Stimulated activated CD8-positive, alpha-beta memory T cell treated with anti-CD3 and anti-CD28 coated beads, Interleukin-7, amount 100 ng/mL, for 48 hours (primary cell): Measurements from ENCODE around the gene UTF1.

Source experiments
- DNase-seq, 2 donors: peaks; one replicate each; pipeline ENCODE4 v3.0.0-alpha.2; 2020; ENCODE audit warnings: low read depth in 1 of 2; ENCODE audit errors: extremely low read depth in 1 of 2

Gene UTF1, protein sequence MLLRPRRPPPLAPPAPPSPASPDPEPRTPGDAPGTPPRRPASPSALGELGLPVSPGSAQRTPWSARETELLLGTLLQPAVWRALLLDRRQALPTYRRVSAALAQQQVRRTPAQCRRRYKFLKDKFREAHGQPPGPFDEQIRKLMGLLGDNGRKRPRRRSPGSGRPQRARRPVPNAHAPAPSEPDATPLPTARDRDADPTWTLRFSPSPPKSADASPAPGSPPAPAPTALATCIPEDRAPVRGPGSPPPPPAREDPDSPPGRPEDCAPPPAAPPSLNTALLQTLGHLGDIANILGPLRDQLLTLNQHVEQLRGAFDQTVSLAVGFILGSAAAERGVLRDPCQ

DNA sequence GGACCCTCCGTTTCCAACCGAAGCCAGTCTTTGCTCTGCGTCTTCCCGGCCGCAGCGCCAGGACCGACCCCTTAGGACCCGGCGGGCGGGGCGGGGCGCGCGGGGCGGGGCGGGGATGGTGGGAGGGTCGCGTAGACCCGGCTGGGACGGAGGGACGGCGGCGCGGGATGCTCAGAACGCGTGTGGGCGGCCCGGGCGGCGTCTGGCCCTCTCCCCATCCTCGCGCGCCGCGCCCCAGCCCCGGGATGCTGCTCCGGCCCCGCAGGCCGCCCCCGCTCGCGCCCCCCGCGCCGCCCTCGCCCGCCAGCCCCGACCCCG lies at the start of gene UTF1:
UTF1 (plus strand) TSS at position 174 of the 318 bp plus-strand sequence; CDS start at position 246, 72 bp downstream.
- DNase-seq: no peak

DNA sequence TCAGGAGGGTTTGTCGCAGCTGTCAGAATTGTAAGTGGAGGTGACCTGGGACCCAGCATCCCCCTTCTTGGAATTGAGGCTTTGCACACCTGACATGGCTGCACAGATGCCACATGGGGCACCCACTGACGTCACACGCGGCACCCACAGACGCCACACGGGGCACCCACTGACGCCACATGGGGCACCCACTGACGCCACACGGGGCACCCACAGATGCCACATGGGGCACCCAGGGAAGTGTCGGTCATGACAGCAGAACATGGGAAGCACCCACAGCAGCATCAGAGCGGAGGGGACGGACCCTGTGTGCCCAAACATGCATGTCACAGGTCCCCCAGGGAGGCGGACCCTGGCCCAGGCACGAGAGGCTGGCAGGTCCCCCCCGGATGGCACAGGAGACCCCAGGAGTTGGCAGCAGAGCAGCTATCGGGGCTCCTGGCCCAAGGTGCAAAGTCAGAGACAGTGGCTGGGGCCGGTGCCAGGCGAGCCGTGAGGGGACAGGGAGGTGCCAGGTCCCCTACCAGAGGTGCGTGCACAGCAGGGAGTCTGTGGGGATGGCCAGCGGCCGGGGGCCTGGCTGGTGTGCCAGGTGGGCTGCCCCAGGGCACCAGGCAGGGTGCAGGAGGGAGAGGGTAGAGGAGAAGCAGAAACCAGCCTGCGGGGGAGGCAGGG lies 48.9 kb upstream of the UTF1 start:
- DNase-seq: no peak

DNA sequence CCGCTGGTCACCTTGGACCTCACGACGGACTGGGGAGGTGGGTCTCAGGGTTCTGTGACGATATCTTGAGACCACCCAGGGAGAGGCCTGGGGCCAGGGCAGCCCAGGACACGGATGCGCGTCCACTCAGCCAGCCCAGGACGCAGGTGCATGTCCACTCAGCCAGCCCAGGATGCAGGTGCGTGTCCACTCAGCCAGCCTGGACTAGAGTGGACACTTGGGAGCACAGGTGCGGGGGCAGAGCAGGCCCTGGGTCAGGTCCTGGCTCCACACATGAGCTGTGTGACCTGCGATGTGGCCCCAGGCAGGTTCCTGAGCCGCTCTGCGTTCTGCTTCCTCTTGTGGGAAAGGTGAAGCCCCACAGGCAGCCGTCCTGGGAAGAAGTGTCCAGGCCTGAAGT lies 47.8 kb upstream of the UTF1 start:
- DNase-seq: no peak

DNA sequence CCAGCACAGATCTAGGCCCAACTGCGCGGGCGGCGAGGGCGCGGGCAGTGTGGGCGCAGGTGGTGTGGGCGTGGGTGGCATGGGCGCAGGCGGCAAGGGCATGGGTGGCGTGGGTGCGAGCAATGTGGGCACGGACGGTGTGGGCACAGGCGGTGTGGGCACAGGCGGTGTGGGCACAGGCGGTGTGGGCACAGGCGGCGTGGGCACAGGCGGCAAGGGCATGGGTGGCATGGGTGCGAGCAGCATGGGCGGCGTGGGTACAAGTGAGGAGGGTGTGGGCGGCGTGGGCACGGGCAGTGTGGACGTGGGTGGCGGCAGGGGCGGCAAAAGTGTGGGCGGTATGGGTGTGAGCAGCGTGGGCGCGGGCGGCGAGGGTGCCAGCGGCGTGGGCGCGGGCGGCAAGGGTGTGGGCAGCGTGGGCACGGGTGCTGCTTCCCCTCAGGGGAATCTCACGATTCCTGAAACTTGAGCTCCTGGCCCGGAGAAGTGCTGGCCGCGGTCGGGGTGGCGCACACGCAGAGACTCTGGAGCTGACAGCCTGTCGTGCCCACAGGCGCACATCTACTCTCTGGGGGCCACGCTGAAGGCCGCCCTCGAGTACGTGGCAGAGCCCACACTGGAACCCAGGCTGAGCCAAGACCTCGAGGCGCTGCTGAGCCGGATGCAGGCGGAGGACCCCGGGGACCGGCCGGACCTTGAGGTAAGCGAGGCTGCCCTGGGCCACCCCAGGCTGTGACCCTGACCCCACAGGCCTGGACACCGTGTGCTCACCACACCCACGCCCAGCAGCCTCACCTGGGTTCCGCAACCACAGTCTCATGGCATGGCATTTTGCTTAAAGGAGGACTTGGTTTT lies 47.0 kb upstream of the UTF1 start:
- no peak for DNase-seq

DNA sequence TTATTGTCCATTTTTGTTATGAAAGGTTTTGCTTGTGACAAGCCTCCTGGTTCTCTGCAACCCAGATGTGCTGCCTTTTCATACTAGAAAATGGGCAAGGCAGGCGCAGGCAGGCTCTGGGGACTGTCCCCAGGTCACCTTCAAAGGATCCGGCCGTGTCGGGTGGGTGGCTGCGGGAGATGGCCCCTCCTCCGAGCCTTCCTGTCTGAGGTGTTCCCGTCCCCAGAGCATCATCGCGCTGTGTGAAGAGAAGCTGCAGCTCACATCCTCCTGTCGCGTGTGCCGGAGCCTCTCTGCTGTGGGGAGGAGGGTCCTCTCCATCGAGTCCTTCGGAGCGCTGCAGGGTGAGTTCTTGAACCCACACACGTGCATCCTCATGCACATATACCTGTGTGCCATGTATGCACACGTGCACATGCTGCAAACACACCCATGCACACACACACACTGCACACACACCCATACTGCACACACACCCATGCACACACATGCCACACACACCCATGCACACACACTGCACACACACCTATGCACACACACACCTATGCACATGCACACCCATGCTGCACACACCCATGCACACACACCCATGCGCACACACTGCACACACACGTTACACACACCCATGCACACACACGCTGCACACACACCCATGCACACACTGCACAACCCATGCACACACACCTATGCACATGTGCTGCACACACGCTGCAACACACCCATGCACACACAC lies 46.2 kb upstream of the UTF1 start:
- DNase-seq: no peak

DNA sequence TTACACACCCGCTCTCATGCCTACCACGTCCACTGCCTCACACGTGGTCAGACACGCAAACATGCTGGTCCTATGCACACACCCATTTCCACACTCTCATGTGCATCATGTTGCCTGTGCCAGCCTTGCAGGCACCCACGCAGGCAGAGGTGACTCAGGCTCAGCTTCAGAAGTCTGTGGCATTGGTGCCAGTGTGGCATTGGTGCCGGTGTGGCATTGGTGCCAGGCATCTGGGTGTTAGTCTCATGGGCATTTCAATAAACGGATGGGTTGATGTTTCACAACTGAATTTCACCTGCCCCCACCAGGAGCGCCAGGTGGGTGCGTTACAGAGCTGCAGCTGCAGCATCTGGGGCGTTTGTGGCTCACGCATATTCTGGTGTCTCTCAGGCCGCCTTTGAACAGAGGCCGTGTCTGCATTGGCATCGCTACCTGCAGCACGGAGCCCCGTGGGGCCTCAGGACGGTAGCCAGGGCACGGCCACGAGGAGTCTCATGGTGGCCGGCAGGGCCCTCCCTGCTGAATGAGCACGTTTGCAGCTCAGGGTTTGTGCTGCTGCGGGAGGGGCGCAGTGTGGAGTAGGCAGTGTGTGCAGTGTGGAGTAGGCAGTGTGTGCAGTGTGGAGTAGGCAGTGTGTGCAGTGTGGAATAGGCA lies 45.3 kb upstream of the UTF1 start:
- no peak for DNase-seq

DNA sequence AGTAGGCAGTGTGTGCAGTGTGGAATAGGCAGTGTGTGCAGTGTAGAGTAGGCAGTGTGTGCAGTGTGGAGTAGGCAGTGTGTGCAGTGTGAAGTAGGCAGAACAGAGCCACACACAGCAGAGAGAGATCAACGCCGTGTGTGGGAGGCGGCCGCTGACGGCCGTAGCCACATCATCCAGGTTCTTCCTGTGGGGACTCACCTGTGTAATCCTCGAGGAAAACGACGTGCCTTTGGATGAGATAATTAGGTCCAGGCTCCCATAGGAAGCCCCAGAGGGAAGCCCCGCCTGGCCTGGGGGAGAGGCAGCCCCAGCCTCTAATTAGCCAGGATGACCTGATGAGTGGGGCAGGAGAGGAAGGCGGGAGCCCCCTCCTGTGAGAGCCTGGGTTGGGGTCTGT lies 44.6 kb upstream of the UTF1 start:
- no peak for DNase-seq

DNA sequence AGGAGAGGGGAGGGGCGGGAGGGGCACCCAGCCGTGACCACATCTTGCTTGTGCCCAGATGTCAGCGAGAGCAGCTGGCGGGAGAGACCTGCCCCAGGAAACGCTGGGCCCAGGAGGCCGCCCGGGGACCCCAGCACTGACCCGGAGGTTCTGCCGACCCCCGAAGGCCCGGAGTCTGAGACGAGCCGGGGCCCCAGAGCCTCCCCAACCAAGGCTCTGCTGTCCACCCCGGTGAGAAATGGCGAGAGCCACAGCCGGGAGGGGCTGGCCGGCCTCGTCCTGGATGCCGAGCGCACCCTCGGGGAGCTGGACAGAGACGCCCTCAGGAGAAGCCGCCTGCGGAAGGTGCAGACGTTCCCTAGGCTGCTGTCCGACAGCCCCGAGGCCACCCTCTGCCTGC lies 44.1 kb upstream of the UTF1 start:
- no peak for DNase-seq

DNA sequence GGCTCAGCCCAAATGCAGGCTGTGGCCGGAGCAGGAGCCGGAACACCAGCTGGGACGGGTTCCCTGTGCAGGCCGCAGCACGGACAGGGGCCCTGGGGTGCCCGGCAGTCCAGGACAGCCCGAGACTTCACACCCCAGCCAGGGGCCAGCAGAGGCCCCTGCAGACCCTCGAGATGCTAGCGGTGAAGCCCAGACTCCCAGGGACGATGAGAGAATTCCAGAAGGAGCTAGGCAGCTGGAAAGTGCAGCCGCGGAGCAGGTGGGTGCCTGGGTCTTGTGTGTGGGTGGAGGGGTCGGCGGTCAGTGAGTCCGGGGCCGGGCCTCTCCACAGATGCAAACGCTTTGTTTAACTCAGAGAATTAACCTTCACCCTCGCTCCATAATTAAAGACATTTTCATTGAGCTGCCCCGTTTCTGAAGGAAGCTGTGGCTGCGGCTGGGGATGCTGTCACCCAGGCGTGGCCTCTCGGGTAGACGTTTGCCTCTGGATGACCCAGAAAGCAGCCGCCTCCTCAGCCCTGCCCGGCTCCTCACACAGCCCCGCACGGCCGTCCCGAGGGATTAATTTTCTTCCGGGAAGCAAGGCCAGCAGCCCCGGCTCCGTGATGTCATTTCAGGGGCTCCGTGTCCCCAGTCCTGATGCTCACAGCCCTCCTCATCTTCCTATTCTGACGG lies 43.5 kb upstream of the UTF1 start:
- DNase-seq: no peak

DNA sequence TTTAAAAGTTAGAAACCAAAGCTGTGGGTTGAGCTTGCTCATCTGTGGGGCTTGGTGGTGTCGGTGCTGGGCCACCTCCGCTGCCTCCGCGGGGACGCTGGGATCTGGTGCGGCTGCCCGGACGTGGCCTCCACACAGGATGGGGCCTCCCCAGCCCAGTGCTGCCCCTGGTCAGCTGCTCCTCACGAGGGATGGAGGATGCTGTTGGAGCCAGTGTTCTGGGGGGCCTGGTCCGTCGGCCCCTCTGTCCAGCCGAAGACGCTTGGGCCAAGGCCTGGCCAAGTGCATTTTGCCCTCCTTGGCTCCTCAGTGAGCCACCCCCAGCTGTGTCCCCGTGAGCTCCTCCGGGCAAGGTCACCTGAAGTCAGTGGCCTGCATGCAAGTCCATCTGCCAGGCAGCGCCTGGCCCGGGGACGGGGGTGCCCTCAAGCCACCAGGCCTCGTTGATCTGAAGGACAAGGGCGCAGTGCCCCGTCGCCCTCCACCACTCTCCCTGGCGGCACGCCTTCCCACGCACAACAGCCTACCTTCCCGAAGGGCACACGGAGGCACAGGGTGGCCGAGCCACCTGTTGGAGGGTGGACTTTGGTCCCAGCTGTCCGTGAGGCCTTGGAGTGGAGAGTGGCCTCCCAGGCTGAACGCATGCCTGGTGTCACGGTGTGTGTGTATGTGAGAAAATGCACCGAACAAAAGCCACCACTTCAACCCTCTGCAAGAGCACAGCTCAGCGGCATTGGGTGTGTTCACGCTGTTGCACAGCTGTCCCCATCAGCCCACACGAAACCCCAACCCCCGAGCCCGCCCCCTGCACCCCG lies 42.7 kb upstream of the UTF1 start:
- DNase-seq: no peak

DNA sequence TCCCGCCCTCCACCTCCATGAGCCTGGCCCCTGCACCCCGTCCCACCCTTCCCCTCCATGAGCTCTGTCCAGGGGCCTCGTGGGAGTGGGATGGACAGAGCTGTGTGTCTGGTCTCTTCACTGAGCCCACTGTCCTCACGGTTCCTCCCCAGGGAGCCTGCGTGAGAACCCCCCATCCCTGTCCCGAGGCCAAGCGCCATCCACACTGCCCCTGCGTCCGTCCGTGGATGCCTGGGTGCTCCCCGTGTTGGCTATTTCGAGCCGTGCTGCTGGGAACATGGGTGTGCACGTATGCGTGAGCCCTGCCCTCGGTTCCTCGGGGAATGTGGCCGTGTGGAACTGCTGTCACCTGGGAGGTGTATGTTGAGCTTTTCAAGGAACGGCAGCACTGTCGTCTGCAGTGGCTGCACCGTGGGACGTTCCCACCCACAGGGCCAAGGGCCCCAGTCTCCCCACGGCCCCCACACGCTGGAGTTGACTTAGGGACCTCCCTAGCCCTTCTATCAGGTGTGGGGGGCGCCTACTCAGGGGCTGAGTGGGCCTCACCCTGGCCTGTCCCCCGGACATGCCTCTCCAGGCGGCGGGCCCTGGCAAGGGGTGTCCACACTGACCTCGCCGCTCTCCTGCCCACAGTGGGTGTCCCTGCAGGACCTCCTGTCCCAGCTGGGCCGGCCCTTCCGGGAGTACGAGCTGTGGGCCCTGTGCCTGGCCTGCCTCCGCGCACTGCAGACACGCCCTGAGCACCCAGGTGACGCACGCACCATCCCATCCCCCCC lies 41.9 kb upstream of the UTF1 start:
- no peak for DNase-seq

DNA sequence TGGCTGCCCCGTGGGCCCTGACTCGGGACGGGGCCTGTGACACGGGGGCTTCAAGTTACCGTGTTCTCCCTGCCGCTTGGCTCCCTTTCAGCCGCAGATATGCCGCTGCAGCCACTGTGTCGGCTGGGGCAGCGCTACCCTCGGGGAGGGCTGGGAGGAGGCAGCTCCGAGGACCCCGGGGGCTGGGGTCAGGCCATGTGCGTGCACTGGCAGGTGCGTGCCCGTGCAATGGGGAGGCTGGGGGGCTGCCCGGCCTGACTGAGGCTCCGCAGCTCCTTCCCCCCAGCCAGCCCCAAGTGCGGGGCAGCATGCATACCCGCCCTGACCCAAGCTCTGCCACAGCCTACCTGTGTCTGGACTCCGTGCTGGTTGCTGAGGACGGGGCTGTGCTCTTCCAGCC lies 40.8 kb upstream of the UTF1 start:
- no peak for DNase-seq

DNA sequence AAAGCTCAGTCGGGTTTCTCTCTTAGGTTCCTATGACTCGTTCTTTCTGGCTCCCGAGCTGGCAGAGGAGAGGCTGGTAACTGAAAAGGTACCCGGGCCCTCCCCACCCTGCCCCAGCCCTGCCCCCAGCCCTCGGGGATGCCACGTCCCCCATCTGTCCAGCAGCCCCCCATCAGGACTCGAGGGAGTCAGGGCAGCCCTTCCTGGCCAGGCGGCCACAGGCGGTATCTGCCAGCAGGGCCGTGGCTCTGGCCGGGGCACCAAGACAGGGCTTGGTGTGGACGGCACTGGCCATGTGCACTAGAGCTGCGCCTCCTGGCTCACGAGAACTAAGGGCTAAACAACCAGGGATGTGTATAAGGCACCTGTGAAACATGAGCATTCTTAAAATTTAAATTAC lies 40.3 kb upstream of the UTF1 start:
- no peak for DNase-seq

DNA sequence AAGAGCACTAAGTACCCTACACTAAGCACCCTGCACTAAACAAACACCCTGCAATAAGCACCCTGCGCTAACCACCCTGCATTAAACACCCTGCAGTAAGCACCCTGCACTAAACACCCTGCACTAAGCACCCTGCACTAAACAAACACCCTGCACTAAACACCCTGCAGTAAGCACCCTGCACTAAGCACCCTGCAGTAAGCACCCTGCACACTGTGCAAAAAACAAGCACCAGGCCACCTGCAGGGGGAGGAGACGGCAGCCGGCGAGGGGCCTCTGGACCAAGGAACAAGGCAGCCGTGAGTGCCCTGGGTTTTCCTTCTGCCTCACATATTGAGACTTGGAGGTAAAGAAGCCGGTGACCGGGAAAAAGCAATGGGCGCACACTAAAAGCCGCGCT lies 39.8 kb upstream of the UTF1 start:
- no peak for DNase-seq

DNA sequence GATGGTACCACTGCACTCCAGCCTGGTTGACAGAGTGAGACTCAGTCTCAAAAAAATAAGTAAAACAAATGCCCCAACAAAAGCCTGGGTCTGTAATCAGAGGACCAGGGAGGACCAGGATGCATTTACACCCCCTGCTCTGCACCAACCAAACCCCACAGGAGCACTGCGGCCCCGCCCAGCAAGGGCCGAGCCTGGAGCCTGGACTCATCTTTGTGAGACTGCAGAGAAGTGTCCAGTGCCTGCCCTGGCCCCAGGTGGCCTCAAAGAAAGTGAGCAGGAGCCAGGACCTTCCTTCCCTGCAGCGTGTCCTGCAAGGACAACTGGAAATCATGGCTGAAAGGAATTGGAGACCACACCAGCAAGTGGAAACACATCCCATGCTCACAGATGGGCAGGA lies 38.4 kb upstream of the UTF1 start:
- DNase-seq: no peak

DNA sequence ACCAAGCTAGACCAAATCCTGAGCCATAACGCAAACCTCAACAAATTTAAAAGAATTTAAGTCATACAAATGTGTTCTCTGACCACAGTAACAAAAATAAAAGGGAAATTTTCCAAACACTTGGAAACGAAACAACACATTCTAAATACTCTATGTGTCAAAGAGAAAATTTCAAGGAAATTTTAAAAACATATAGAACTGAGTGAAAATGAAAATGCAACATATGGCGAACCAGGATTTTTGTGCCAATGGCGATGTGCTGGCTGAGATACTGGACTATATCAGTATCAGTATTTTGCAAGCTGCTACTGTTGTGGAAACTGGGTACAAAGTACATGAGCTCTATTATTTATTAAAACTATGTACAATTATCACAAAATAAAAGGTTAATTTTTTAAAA lies 35.9 kb upstream of the UTF1 start:
- no peak for DNase-seq

DNA sequence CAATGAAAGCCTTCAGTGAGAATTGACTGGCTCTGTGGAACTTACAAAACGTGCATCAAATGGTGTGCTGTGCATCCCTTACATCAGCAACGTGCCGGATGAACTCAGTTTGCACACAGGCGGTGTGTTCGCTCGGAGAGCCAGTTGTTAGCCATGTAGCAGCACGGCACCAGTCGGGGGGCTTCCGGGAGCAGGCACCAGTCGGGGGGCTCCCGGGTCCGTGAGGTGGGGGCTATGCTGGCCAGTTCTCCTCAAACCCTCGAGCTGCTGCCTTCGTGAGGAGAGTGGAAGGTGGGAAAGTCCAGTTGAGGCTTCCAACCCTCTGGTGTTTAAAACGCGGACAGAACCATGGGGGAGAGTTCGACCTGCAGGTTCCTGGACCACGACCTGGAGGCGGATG lies 34.9 kb upstream of the UTF1 start:
- DNase-seq: no peak

DNA sequence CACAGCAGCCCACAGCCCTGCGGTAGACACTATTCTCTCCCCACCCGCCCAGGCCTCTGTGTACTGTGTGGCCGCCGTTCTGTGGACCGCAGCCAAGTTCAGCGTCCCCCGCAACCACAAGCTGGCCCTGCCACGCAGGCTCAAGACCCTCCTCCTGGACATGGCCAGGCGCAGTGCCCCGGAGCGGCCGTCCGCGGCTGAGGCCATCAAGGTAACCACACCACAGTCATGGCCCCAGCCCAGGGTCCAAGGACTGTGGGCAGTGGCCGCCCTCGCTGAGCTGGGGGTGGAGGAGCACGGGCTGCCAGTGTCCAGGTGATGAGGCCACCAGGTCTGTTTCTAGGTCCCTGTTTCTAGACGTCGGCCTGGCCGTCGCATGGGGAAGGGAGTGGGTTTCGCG lies 34.4 kb upstream of the UTF1 start:
- DNase-seq: no peak
